K562 (cell line): ENCODE data around the gene MPPED2. TPM values are rescaled to one million over a fixed set of nuclear protein-coding genes. Genes with fewer than 3 reads are reported as not detected.

Experiments
- ATAC-seq: fragments of 200-7000 bp; cut with Tn5 transposase; 3 replicates; pipeline ENCODE4 v1.9.1; 2020; ENCODE audit warnings: moderate library complexity
- BruUV-seq: library from RNA; stranded (reverse); fragments of 400-500 nt; replicated peaks from 2 replicates; lab custom pipeline; 2021; lab: Mats Ljungman, UMichigan
- CTCF ChIA-PET: fragments of 300-600 bp; formaldehyde crosslinking; extraction: SDS; loops from one replicate; lab custom pipeline; 2021; ENCODE audit warnings: low intra/inter-chr PET ratio; lab: Yijun Ruan, JAX
- POLR2A ChIA-PET: fragments of 300-600, 350-650 bp; sonication (Branson Sonifier 250); formaldehyde crosslinking; extraction: SDS; loops from one replicate; lab custom pipeline; 2021; ENCODE audit warnings: antibody characterized with exemption, inconsistent platforms; lab: Yijun Ruan, JAX
- DNase-seq, 4 experiments: peaks; one replicate each; pipeline versions ENCODE4 v3.0.0 to v3.0.0-alpha.2; 2011 to 2018; ENCODE audit warnings: low spot score in 3 of 4, mixed read lengths in 3 of 4; ENCODE audit errors: extremely low read depth in 1 of 4
- FAIRE-seq: peaks from 2 replicates; lab custom pipeline; 2011; peaks lifted over from hg19 to GRCh38; lab: Jason Lieb, UNC
- H2AFZ ChIP-seq: 2 replicates; pipeline ENCODE4 v1.6.0; 2011; ENCODE audit warnings: low read depth, low read length, control low read depth, inconsistent platforms
- H3K27ac ChIP-seq: fragments of 200-600 bp; 3 replicates; pipeline ENCODE4 v1.8.0; 2011; ENCODE audit warnings: low read depth, mild to moderate bottlenecking, control low read depth, inconsistent platforms, low read length, moderate library complexity, mixed read lengths; ENCODE audit errors: extremely low read depth
- H3K27me3 ChIP-seq, 2 experiments: fragments of 300-600 bp in 1 of 2; 2 replicates in 1 of 2; 3 replicates in 1 of 2; pipeline versions ENCODE4 v1.6.0 to v1.8.0; 2011; ENCODE audit warnings: inconsistent platforms in 2 of 2, low read length in 2 of 2, mild to moderate bottlenecking in 1 of 2, mixed read lengths in 1 of 2, moderate library complexity in 1 of 2; ENCODE audit not compliant: control insufficient read depth in 2 of 2, insufficient read depth in 2 of 2
- H3K36me3 ChIP-seq: fragments of 300-600 bp; 3 replicates; pipeline ENCODE4 v1.8.0; 2011; ENCODE audit warnings: mild to moderate bottlenecking, low read length, inconsistent platforms; ENCODE audit not compliant: control insufficient read depth, insufficient read depth
- H3K4me1 ChIP-seq, 2 experiments: fragments of 200-600 bp in 1 of 2; replicated peaks in 1 of 2; 2 replicates in 1 of 2; 3 replicates in 1 of 2; pipeline versions ENCODE4 v1.5.1 to v1.8.0; 2011; ENCODE audit warnings: inconsistent platforms in 2 of 2, low read length in 2 of 2, mild to moderate bottlenecking in 1 of 2, mixed read lengths in 1 of 2, moderate library complexity in 1 of 2; ENCODE audit not compliant: control insufficient read depth in 2 of 2, insufficient read depth in 2 of 2
- H3K4me2 ChIP-seq: 2 replicates; pipeline ENCODE4 v1.6.1; 2011; ENCODE audit warnings: low read length, control low read depth, inconsistent platforms, mixed read lengths; ENCODE audit not compliant: insufficient read depth
- H3K4me3 ChIP-seq: fragments of 200-600 bp; sonication (generic), shearing (Covaris generic); 2 replicates; pipeline ENCODE4 v1.5.1; 2016; ENCODE audit warnings: control low read depth, inconsistent platforms
- H3K79me2 ChIP-seq: fragments of 200-600 bp; 3 replicates; pipeline ENCODE4 v1.8.0; 2011; ENCODE audit warnings: low read length, inconsistent platforms; ENCODE audit not compliant: control insufficient read depth, insufficient read depth
- H3K9ac ChIP-seq, 2 experiments: 2 replicates each; pipeline versions ENCODE4 v1.6.0 to v1.6.1; 2011; ENCODE audit warnings: low read depth in 2 of 2, low read length in 2 of 2, control low read depth in 1 of 2, inconsistent platforms in 1 of 2, mild to moderate bottlenecking in 1 of 2, mixed read lengths in 1 of 2; ENCODE audit not compliant: insufficient read depth in 1 of 2
- H3K9me1 ChIP-seq: one replicate; pipeline ENCODE4 v1.6.0; 2011; ENCODE audit warnings: inconsistent platforms, mild to moderate bottlenecking, low read length, moderate library complexity; ENCODE audit not compliant: control insufficient read depth, insufficient read depth
- H3K9me3 ChIP-seq: replicated peaks from 2 replicates; pipeline ENCODE4 v1.5.1; 2011; ENCODE audit warnings: low read depth, low read length, inconsistent platforms; ENCODE audit not compliant: control insufficient read depth, insufficient read depth
- H4K20me1 ChIP-seq: replicated peaks from 2 replicates; pipeline ENCODE4 v1.6.1; 2011; ENCODE audit warnings: low read length, inconsistent platforms, mixed read lengths; ENCODE audit not compliant: control insufficient read depth, insufficient read depth
- DPF2 ChIP-seq: fragments of 450-650 bp; IDR thresholded peaks from 2 replicates; pipeline ENCODE4 v1.6.1; 2016
- GABPB1 ChIP-seq: sonication (generic); formaldehyde crosslinking; IDR thresholded peaks from 2 replicates; pipeline ENCODE4 v1.8.0; 2022; ENCODE audit warnings: mild to moderate bottlenecking, missing genetic modification reagents
- HDAC1 ChIP-seq, 2 experiments: fragments of 450-650 bp; IDR thresholded peaks; 2 replicates each; pipeline ENCODE4 v1.6.1; 2016 to 2017; ENCODE audit warnings: inconsistent platforms in 1 of 2, mild to moderate bottlenecking in 1 of 2, moderate library complexity in 1 of 2
- IRF2 ChIP-seq: sonication (generic); formaldehyde crosslinking; IDR thresholded peaks from 2 replicates; pipeline ENCODE4 v1.8.1; 2022; ENCODE audit warnings: mild to moderate bottlenecking, missing genetic modification reagents
- IRF9 ChIP-seq: fragments of 450-650 bp; IDR thresholded peaks from 2 replicates; pipeline ENCODE4 v1.6.1; 2016; ENCODE audit warnings: missing biosample characterization, missing genetic modification characterization
- NKRF ChIP-seq: fragments of 450-650 bp; IDR thresholded peaks from 2 replicates; pipeline ENCODE4 v1.6.1; 2016; ENCODE audit warnings: borderline replicate concordance
- POLR2B ChIP-seq: fragments of 450-650 bp; IDR thresholded peaks from 2 replicates; pipeline ENCODE4 v1.6.1; 2018; ENCODE audit warnings: low read depth; ENCODE audit not compliant: partially characterized antibody
- TBP ChIP-seq: optimal IDR thresholded peaks from 2 replicates; pipeline ENCODE3; 2011; ENCODE audit warnings: low read depth, low read length, improper control_type of control experiment
- TCF7 ChIP-seq: sonication (generic); IDR thresholded peaks from 2 replicates; pipeline ENCODE4 v1.6.1; 2016; ENCODE audit warnings: antibody characterized with exemption, borderline replicate concordance
- USF1 ChIP-seq: sonication (generic); formaldehyde crosslinking; IDR thresholded peaks from 2 replicates; pipeline ENCODE4 v1.9.0; 2022; ENCODE audit warnings: mild to moderate bottlenecking, missing genetic modification reagents
- ZNF133 ChIP-seq: fragments of 250-450 bp; sonication (Bioruptor Pico); IDR thresholded peaks from 2 replicates; pipeline ENCODE4 v1.4.0; 2020; ENCODE audit warnings: mild to moderate bottlenecking
- ZNF277 ChIP-seq: fragments of 250-450 bp; sonication (Bioruptor Pico); IDR thresholded peaks from 2 replicates; pipeline ENCODE4 v1.8.0; 2022; ENCODE audit warnings: inconsistent platforms, mild to moderate bottlenecking, moderate library complexity, borderline replicate concordance
- ZNF431 ChIP-seq: sonication (generic); formaldehyde crosslinking; IDR thresholded peaks from 2 replicates; pipeline ENCODE4 v1.8.0; 2022; ENCODE audit warnings: mild to moderate bottlenecking, missing genetic modification reagents
- WGBS: fragments of 100-300 bp; shearing (Covaris generic); methylation state at CpG from one replicate; pipeline ENCODE4 v1.1.6; 2016; ENCODE audit warnings: low coverage, mixed read lengths; ENCODE audit not compliant: insufficient coverage; ENCODE audit errors: missing lambda C conversion rate; 5-methylcytosine and 5-hydroxymethylcytosine counted together
- in situ Hi-C: fragments of 300-500 bp; cut with MboI; formaldehyde crosslinking; loops from 4 replicates; pipeline ENCODE4 v1.15.0; 2018; ENCODE audit warnings: inconsistent platforms, mixed read lengths
- intact Hi-C: fragments of 100-400 bp; cut with micrococcal nuclease; formaldehyde crosslinking; loops from 2 replicates; pipeline ENCODE4 v1.14.2; 2022
- polyA plus RNA-seq, 8 experiments: library from polyadenylated mRNA; depleted of rRNA in 4 of 8; stranded (reverse) in 5 of 8; unstranded in 3 of 8; fragments of >200 nt; fragmentation: Nextera tagmentation in 2 of 8; fragmentation: Illumina TruSeq in 1 of 8; extraction: Ambion mirVana in 2 of 8; extraction: Trizol in 1 of 8; gene quantifications; 2 replicates each; pipeline versions ENCODE4 v1.2.1 to v1.2.3, GENCODE V29; 2011 to 2014; ENCODE audit warnings: inconsistent platforms in 1 of 8, missing spikeins in 1 of 8
- total RNA-seq, 7 experiments: library from RNA; depleted of rRNA in 6 of 7; stranded (reverse); fragments of >200 nt in 6 of 7; fragmentation: Illumina TruSeq in 2 of 7; extraction: Trizol in 2 of 7; gene quantifications; 2 replicates each; pipeline versions ENCODE4 v1.2.1 to v1.2.3, GENCODE V29; 2011 to 2021; ENCODE audit warnings: low replicate concordance in 1 of 7

Gene MPPED2
- total and polyA plus RNA-seq, 9 of the 15 experiments (the other 6 are each of a cell fraction or from before 2014, with no cell fraction given) = not detected

- H3K4me1 ChIP-seq = no peaks in the 10 kb centered on the region
- H3K9me1 ChIP-seq = no peaks in the 10 kb centered on the region
- H2AFZ ChIP-seq = no peak overlapping the region
- POLR2A ChIA-PET = no interaction called here
- DNase-seq (no peak), ATAC-seq (no peak)
- H3K27ac ChIP-seq = no peak overlapping the region
- H3K9me3 ChIP-seq = no peaks in the 10 kb centered on the region
- no peaks in the 10 kb centered on the region for H3K79me2 ChIP-seq
- in situ Hi-C loops = no loop called here
- no peaks in the 10 kb centered on the region for H4K20me1 ChIP-seq
- no TSS peak for BruUV-seq
- H3K9ac ChIP-seq = no peak overlapping the region
- no peak overlapping the region for H3K4me2 ChIP-seq
- no peak overlapping the region for H3K4me3 ChIP-seq
- CTCF ChIA-PET = no interaction called here
- TF ChIP-seq IRF2 (CRISPR knock-in tag) (no peak), USF1 (CRISPR knock-in tag) (no peak), TBP (no peak), HDAC1 (IDR thresholded peaks at IDR 0.05) (no peak), ZNF431 (CRISPR knock-in tag) (no peak)
- TF ChIP-seq, all 486 proteins: peak for 0
- no peak for FAIRE-seq
- intact Hi-C loops = no loop called here
- Histone ChIP-seq H3K36me3 (no peaks in the 10 kb centered on the region), H3K27me3 (no peaks in the 10 kb centered on the region)
Observed at GRCh38 chr11:30467176-30467575, 119.0 kb downstream of the MPPED2 start.

GRCh38 chr11:30465623-30466022 is 120.5 kb downstream of the MPPED2 start:
- no peak for FAIRE-seq
- CTCF ChIA-PET = no interaction called here
- BruUV-seq = no TSS peak
- TF ChIP-seq ZNF277 = no peak
- TF ChIP-seq NKRF = no peak
- no peak for TF ChIP-seq DPF2
- no peak for TF ChIP-seq IRF9 (tag)
- no peak for TF ChIP-seq POLR2B
- no peak for TF ChIP-seq GABPB1 (CRISPR knock-in tag)
- no peak for TF ChIP-seq ZNF133 (CRISPR knock-in tag)
- TF ChIP-seq TCF7 = no peak

More at GRCh38 chr11:30465623-30466022, 120.5 kb downstream of the MPPED2 start:
- Histone ChIP-seq H2AFZ (no peak overlapping the region), H3K9me3 (no peaks in the 10 kb centered on the region), H3K9me1 (no peaks in the 10 kb centered on the region), H3K9ac (no peak overlapping the region), H3K27ac (no peak overlapping the region), H3K27me3 (no peaks in the 10 kb centered on the region), H3K4me1 (no peaks in the 10 kb centered on the region), H3K4me3 (no peak overlapping the region), H3K36me3 (no peaks in the 10 kb centered on the region), H3K4me2 (no peak overlapping the region), H3K79me2 (no peaks in the 10 kb centered on the region), H4K20me1 (no peaks in the 10 kb centered on the region)
- in situ Hi-C loops (no loop called here), intact Hi-C loops (no loop called here)
- ATAC-seq = no peak
- 0% methylated on average over 1 of the region's 1 CpG for WGBS
- no peak for DNase-seq
- POLR2A ChIA-PET = no interaction called here
